MCF 10A (cell line): ENCODE data around the gene QSOX2. TPM values are rescaled to one million over a fixed set of nuclear protein-coding genes. Genes with fewer than 3 reads are reported as not detected.

Experiments
- BruUV-seq: library from RNA; stranded (reverse); fragments of 400-500 nt; replicated peaks from 2 replicates; lab custom pipeline; 2021; lab: Mats Ljungman, UMichigan
- CTCF ChIA-PET: fragments of 300-600 bp; sonication (Branson Sonifier 250); formaldehyde crosslinking; extraction: SDS; loops from one replicate; lab custom pipeline; 2021; ENCODE audit warnings: antibody characterized with exemption, inconsistent platforms; lab: Yijun Ruan, JAX
- POLR2A ChIA-PET: fragments of 300-600, 350-650 bp; sonication (Branson Sonifier 250); formaldehyde crosslinking; extraction: SDS; loops from one replicate; lab custom pipeline; 2020; ENCODE audit warnings: antibody characterized with exemption, inconsistent platforms; lab: Yijun Ruan, JAX
- DNase-seq: peaks from one replicate; pipeline ENCODE4 v3.0.0-alpha.2; 2018; ENCODE audit not compliant: unreplicated experiment
- H3K27ac Mint-ChIP-seq: one replicate; pipeline ENCODE4 v1.8.0; 2022; ENCODE audit warnings: mild to moderate bottlenecking, low read depth, mixed read lengths; ENCODE audit not compliant: unreplicated experiment
- H3K27me3 Mint-ChIP-seq: one replicate; pipeline ENCODE4 v1.8.0; 2022; ENCODE audit warnings: mixed read lengths; ENCODE audit not compliant: insufficient read depth, unreplicated experiment
- H3K36me3 Mint-ChIP-seq: one replicate; pipeline ENCODE4 v1.8.0; 2022; ENCODE audit warnings: mild to moderate bottlenecking, moderate library complexity, mixed read lengths; ENCODE audit not compliant: insufficient read depth, unreplicated experiment
- H3K4me1 Mint-ChIP-seq: one replicate; pipeline ENCODE4 v1.8.0; 2022; ENCODE audit warnings: mixed read lengths; ENCODE audit not compliant: insufficient read depth, unreplicated experiment
- H3K4me3 Mint-ChIP-seq: one replicate; pipeline ENCODE4 v1.8.0; 2022; ENCODE audit warnings: mild to moderate bottlenecking, moderate library complexity, mixed read lengths; ENCODE audit not compliant: unreplicated experiment
- H3K9me3 Mint-ChIP-seq: one replicate; pipeline ENCODE4 v1.8.0; 2022; ENCODE audit warnings: mixed read lengths; ENCODE audit not compliant: unreplicated experiment
- intact Hi-C: fragments of 100-400 bp; cut with micrococcal nuclease; formaldehyde crosslinking; loops from 2 replicates; pipeline ENCODE4 v1.14.1; 2022
- total RNA-seq: library from RNA; stranded (reverse); gene quantifications from 2 replicates; pipeline ENCODE4 v1.2.3, GENCODE V29; 2022
- TF ChIP-seq, protein P1 (sequence below): fragments of 200-600 bp; IDR thresholded peaks from one replicate; pipeline ENCODE4 v1.8.0; 2022; ENCODE audit warnings: antibody characterized with exemption, mild to moderate bottlenecking; ENCODE audit not compliant: unreplicated experiment

QSOX2 gene
- total RNA-seq, 1 experiment from 2014 or later, result 27.7 TPM

DNA sequence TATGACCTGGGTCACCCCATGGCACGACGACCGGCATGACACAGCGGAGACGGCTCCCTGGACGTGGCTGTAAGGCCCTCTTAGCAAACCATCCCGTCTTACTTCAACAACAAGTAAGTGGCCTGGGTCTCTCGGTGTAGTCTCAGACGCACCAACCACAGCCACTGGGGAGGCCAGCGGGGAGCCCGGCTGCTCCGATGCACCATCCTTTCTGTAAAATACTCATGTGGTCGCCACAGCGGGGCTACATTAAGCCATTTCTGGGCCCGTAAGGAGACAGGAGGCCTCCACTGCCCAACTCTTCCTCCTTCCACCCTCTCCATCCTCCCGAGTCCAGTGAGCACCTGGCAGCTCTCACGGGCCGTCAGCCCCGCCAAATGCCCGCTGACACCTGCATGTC is 4.7 kb downstream of the QSOX2 start:
- no peak overlapping the region for H3K4me3 Mint-ChIP-seq
- H3K4me1 Mint-ChIP-seq, result peaks cover 22% of the 10 kb centered on the region
- TF ChIP-seq, protein P1, sequence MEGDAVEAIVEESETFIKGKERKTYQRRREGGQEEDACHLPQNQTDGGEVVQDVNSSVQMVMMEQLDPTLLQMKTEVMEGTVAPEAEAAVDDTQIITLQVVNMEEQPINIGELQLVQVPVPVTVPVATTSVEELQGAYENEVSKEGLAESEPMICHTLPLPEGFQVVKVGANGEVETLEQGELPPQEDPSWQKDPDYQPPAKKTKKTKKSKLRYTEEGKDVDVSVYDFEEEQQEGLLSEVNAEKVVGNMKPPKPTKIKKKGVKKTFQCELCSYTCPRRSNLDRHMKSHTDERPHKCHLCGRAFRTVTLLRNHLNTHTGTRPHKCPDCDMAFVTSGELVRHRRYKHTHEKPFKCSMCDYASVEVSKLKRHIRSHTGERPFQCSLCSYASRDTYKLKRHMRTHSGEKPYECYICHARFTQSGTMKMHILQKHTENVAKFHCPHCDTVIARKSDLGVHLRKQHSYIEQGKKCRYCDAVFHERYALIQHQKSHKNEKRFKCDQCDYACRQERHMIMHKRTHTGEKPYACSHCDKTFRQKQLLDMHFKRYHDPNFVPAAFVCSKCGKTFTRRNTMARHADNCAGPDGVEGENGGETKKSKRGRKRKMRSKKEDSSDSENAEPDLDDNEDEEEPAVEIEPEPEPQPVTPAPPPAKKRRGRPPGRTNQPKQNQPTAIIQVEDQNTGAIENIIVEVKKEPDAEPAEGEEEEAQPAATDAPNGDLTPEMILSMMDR, result no peak
- H3K27ac Mint-ChIP-seq, result no peak overlapping the region
- no TSS peak for BruUV-seq
- DNase-seq, result no peak
- peaks cover 8% of the 10 kb centered on the region for H3K36me3 Mint-ChIP-seq
- intact Hi-C loops, result no loop called here
- no peaks in the 10 kb centered on the region for H3K27me3 Mint-ChIP-seq
- ChIA-PET POLR2A (no interaction called here), CTCF (interaction anchor here (1.5 kb wide), 1 partner anchor 15 kb away, joined by 3 read pairs; no protein-coding TSS in a partner anchor)
- no peaks in the 10 kb centered on the region for H3K9me3 Mint-ChIP-seq

DNA sequence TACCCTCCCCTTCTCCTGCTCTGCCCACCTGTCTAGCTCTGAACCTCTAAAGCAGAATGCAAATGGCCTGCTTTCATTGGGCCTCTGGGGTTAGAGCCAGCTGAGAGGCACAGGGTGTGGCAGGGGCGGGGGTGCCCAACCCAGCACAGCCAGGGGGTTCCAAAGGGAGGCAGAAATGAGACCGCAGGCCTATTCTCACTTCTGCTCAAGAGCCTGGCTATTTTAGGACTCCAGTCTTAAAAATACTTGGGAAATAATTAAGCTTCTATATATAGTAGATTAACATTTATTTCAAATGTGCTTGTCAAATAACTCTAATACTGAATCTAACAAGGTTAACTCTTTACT is 5.7 kb downstream of the QSOX2 start:
- DNase-seq, result no peak
- intact Hi-C loops, result no loop called here
- Mint-ChIP-seq H3K9me3 (no peaks in the 10 kb centered on the region), H3K27ac (no peak overlapping the region), H3K27me3 (no peaks in the 10 kb centered on the region), H3K4me1 (peaks cover 21% of the 10 kb centered on the region), H3K4me3 (no peak overlapping the region), H3K36me3 (peaks cover 16% of the 10 kb centered on the region)
- no TSS peak for BruUV-seq
- TF ChIP-seq, protein P1, result no peak
- ChIA-PET POLR2A (no interaction called here), CTCF (interaction anchor here (1.5 kb wide), 1 partner anchor 14 kb away, joined by 3 read pairs; no protein-coding TSS in a partner anchor)

DNA sequence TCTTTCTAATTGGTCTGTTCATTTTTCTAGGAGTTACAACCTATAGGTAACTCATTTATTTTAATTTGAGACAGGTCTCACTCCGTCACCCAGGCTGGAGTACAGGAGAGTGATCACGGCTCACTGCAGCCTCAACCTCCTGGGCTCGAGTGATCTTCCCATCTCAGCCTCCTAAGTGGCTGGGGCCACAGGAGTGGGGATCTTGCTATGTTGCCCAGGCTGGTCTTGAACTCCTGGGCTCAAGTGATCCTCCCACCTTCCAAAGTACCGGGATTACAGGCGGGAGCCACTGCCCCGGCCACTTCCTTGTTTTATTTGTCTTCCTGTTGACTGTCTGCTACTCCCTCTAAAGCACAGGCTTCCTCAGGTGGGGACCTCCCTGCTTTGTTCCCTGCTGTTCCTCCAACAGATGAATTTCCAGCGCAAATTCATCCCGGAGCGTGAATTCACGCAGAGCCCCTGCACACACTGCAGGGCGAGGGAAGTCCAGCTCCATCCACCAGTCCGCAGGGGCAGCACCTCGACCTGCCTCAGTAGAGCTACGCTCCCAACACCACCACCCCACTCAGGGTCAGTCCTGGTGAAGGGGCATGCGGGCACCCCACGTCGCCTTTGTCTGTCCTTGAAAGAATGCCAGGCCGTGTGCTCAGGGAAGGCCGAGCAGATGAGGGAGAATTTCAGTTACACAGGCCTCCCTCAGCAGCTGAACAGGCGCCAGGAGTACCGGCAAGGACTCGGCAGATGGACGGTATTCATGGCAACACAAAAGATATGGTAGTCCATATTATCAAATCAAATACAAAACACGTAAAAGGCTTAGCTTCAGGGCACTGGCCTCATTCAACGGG is 6.3 kb downstream of the QSOX2 start:
- Mint-ChIP-seq H3K4me3 (no peak overlapping the region), H3K4me1 (peaks cover 16% of the 10 kb centered on the region), H3K36me3 (peaks cover 18% of the 10 kb centered on the region), H3K27me3 (no peaks in the 10 kb centered on the region), H3K27ac (no peak overlapping the region), H3K9me3 (no peaks in the 10 kb centered on the region)
- ChIA-PET POLR2A (no interaction called here), CTCF (interaction anchor here (1.5 kb wide), 1 partner anchor 13 kb away, joined by 3 read pairs; no protein-coding TSS in a partner anchor)
- TF ChIP-seq, protein P1, result no peak
- intact Hi-C loops, result no loop called here
- DNase-seq, result no peak
- no TSS peak for BruUV-seq

GRCh38 chr9:136238342-136238732 is 7.3 kb downstream of the QSOX2 start:
- TF ChIP-seq, protein P1, result no peak
- DNase-seq, result no peak
- H3K27ac Mint-ChIP-seq, result no peak overlapping the region
- intact Hi-C loops, result no loop called here
- no peaks in the 10 kb centered on the region for H3K9me3 Mint-ChIP-seq
- H3K36me3 Mint-ChIP-seq, result peaks cover 18% of the 10 kb centered on the region
- H3K4me1 Mint-ChIP-seq, result peaks cover 6% of the 10 kb centered on the region
- H3K4me3 Mint-ChIP-seq, result no peak overlapping the region
- ChIA-PET POLR2A (no interaction called here), CTCF (interaction anchor here (0.6 kb wide), 1 partner anchor 30 kb away, joined by 3 read pairs; no protein-coding TSS in a partner anchor)
- no TSS peak for BruUV-seq
- H3K27me3 Mint-ChIP-seq, result no peaks in the 10 kb centered on the region
